ENCODE data around the gene FNDC3B.

GRCh38 chr3:172219750-172220149, 180.4 kb downstream of the FNDC3B start:
- no peak for TF ChIP-seq CTCF (conservative IDR thresholded peaks at IDR 0.05; ENCODE audit: low read depth, low read length)
- no peak for TF ChIP-seq EZH2 (IDR thresholded peaks at IDR 0.05; ENCODE audit: low read length, unreplicated experiment)
- TF ChIP-seq EZH2phosphoT487 (IDR thresholded peaks at IDR 0.05; ENCODE audit: borderline replicate concordance, low read length): no peak
